IPS-18c (cell line): Measurements from ENCODE around the gene CNBP.
"Not testable (repeated sequence)": the region's sequence is repeated elsewhere in the genome, so short reads cannot be mapped to it uniquely, and the experiment has no call there.

Experiments used
- H3K4me3 ChIP-seq: 2 replicates; pipeline ENCODE4 v1.7.0; 2013; ENCODE audit warnings: low read depth, mild to moderate bottlenecking, low read length, moderate library complexity; ENCODE audit not compliant: insufficient read depth
- H3K9me3 ChIP-seq: one replicate; pipeline ENCODE4 v1.6.1; 2013; ENCODE audit warnings: mild to moderate bottlenecking, low read length, moderate library complexity; ENCODE audit not compliant: control insufficient read depth, insufficient read depth

CNBP gene

DNA sequence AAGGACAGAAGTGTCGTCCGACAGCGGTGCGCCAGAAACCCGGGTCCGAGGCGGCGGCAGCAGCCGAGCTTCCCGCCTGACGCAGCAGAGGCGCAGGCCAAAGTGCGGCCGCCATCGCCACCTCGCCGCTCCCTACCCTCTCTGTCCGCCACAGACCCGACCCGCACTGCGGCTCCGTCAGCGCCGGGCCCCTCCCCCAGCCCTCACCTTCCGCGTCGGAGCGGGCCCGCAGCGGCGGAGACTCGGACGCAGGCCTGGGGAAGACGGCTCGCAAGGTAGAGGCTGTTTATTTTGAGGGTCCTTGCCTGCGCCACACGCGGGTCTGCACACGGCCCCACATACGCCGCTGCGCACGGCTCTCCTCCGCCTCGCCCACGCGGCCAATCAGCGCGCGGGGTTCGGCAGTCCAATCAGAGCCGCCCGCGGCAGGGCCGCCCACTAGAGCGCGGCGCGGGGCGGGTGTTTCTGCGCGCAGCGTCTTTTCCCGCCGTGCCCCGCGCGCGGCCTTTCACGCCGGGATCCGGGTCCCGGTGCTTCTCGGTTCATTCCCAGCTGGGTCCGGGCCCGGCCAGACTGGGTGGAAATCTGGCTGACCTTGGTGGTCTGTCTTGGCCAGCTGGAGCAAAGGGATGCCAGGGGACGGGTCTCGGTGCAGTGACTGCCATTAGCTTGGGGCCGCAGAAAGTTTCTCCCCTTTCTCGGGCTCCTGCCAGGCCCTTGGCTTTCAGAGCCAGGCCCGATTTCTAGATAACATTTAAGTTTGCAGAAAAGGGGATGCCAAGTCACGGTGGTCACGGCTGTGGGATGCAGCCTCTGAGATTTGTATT lies at the start of gene CNBP:
Gene CNBP (minus strand): TSS at position 328 of the 827 bp plus-strand sequence. CDS start 12,139 bp downstream, outside the sequence.
- peak within 1 kb of the TSS; percentile 94 for H3K4me3 ChIP-seq
- peaks cover 2% of the 10 kb centered on the region for H3K9me3 ChIP-seq

DNA sequence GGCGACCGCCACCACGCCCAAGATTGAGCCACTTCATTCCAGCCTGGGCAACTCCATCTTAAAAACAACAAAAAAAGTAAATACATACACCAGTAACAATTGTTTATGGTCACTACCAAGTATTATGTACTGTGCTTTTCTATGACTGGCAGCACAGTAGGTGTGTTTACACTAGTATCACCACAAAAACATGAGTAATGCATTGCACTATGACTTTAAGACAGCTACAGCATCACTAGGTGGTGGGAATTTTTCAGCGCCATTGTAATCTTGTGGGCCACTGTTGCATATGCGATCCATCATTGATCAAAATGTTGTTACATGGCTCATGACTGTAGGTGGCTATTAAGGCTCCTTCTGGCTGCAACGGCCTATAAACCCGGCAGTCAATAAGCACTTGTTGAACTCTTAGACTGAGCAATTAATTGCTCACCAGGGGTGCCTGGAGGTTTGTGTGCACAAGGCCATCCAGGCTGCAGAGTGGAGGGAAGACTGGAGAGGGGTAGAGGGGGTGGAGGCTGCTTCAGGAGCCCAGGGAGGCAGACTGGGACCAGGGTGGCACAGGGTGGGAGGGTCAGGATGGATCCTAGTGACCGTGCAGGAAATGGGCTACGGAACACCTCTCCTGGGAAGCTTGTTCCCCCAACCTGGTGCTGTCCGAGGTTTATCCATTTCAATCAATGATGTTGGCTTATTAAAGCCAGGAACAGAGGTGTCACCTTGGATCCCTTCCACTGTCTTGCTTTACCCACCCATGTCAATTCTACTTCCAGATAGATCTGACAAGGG lies 47.8 kb upstream of the CNBP start:
- Histone ChIP-seq H3K4me3 (no peak overlapping the region), H3K9me3 (peaks cover 3% of the 10 kb centered on the region)

DNA sequence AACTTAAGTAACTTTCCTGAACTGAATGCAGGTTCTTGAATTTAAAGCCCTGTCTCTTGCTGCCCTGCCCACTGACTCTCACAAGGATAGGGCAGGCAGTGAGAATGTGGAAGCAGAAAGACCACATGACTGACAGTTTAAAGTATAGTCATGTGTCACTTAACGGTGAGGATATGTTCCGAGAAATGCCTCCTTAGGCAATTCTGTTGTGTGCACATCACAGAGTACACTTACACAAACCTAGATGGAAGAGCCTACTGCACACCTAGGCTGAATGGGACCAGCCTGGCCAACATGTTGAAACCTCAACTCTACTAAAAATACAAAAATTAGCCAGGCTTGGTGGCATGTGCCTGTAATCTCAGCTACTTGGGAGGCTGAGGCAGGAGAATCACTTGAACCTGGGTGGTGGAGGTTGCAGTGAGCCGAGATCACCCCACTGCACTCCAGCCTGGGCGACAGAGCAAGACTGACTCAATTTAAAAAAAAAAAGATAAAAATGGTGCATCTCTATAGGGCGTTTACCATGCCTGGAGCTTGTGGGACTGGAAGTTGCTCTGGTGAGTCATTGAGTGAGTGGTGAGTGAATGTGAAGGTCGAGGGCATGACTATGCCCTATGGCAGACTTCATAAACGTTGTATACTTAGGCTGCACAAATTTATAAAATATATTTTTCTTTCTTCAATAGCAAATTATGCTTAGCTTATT lies 46.8 kb upstream of the CNBP start:
- Histone ChIP-seq H3K9me3 (peaks cover under 1% of the 10 kb centered on the region), H3K4me3 (no peak overlapping the region)

DNA sequence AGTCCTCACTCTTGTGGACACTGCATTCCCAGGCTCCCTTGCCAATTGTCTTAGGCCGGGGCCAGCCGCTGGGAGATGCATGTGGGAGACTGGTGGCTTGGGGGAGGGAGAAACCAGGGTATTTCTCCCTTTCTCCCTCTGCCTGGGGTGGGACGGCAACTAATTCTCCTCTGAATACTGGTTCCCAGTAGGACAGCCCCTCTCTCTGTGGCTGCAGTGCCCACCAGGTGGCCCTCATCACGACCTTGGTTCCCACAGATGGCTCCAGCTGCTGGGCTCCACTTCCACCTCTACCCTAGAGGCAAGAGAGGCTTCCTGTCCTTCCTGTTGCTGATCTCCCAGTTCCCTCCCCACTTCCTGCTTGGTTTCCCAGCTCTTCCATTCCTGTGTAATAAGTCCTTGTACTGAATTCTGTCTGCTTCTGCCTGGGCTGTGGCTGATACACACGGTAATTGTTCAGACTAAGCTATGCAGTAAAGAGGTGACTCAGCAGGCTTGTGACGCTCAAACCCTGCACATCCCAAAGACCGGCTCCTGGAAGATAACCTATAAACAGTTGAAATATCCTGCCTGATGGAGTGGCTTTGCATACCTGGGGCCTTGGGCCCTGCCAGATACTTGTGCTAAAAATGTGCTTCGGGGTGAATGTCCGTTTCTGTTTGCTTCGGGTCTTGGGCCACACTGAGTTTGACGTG lies 45.3 kb upstream of the CNBP start:
- Histone ChIP-seq H3K9me3 (no peaks in the 10 kb centered on the region), H3K4me3 (no peak overlapping the region)

DNA sequence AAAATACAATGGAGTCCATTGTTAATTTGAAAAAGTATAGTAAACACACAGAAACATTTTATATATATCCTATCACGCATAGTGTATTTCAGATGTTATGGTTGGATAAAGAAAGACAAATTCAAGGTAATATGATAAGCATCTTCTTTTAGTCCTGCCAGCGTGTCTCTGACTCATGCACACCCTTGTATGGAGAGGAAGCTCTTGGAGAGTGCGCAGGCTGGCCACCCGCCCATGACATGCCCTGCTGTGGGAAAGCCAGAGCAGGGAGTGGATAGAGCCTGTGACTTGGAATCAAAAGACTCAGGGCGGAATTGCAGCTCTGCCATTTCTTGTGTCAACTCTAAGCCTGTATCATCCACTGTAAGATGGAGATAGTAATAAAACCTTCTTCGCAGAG lies 42.7 kb upstream of the CNBP start:
- Histone ChIP-seq H3K9me3 (no peaks in the 10 kb centered on the region), H3K4me3 (no peak overlapping the region)

DNA sequence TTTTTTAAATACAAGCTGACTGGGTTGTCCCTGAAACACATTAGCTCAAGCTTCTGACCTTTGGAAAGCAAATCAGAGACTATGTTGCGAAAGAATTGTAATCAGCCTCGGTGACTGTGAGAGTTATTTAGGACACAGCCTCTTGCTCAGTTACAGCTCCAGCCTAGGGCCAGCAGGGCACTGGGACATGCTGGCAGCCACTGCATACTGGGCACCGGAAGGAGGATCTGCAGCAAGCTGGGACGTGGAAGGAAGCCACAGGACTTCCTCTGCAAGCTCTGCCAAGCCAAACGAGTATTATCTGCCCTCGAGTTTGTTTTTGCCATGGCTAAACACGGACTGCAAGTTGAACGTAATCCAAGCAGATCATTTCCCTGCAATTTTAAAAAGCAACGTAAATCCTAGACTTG lies 41.3 kb upstream of the CNBP start:
- Histone ChIP-seq H3K4me3 (no peak overlapping the region), H3K9me3 (no peaks in the 10 kb centered on the region)

DNA sequence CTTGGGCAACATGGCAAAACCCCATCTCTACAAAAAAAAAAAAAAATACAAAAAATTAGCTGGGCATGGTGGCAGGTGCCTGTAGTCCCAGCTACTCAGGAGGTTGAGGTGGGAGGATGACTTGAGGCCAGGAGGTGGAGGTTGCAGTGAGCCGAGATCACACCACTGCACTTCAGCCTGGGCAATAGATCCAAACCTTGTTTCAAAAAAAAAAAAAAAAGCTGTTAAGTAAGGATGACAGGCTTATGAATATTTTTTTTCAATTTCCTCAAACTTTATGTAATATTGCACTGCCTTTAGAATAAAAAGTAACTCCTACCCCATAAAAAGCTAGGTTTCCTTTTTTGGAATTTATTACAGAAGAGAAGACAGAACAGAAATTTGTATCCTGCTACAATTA lies 40.7 kb upstream of the CNBP start:
- H3K9me3 ChIP-seq, H3K4me3 ChIP-seq: not testable (repeated sequence)

DNA sequence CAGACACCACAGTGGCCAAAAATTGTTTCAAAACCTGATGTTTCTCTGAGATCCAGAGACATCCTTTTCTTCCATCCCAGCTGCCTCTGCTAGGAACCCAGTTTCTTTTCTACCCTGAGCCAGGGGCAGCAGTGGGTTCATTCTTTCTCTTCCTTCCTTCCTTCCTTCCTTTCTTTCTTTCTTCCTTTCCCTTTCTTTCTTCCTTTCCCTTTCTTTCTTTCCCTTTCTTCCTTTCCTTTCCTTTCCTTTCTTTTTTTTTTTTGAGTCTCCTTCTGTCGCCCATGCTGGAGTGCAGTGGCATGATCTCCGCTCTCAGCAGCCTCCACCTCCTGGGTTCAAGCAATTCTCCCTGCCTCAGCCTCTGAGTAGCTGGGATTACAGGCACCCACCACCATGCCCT lies 35.0 kb upstream of the CNBP start:
- no peaks in the 10 kb centered on the region for H3K9me3 ChIP-seq
- no peak overlapping the region for H3K4me3 ChIP-seq

DNA sequence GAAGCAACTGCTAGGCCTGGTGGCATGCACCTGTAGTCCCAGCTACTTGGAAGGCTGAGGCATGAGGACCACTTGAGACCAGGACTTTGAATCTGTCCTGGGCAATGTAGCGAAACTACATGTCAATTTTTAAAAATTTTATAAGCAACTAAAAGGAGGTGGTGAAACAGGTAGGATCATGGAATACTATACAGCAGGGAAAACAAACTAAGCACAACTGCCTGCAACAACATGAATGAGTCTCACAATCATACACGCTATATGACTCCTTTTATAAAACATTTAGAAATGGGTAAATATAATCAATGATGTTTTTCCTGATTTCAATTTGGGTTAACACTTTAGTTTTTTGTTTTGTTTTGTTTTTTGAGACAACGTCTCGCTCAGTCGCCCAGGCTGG lies 29.5 kb upstream of the CNBP start:
- H3K4me3 ChIP-seq, result no peak overlapping the region
- no peaks in the 10 kb centered on the region for H3K9me3 ChIP-seq

DNA sequence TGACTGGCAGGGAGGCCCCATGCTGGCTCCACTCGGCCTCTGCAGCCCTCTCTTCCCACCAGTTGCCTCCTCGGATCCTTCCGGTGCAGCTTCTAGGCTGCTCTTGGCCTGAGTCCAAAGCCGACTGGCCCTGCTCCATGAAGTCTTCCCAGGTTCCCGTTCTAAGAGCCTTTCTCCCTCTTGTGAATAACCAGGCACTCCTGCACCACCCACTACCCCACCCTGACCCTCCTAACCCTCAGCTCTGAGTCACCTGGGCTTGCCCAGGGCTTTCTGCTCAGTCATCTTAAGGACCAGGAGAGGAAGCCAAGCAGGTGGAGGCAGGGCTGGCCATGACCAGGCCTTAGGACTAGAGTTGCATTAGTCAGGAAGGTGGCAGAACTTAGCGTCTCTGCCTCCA lies 28.1 kb upstream of the CNBP start:
- no peaks in the 10 kb centered on the region for H3K9me3 ChIP-seq

DNA sequence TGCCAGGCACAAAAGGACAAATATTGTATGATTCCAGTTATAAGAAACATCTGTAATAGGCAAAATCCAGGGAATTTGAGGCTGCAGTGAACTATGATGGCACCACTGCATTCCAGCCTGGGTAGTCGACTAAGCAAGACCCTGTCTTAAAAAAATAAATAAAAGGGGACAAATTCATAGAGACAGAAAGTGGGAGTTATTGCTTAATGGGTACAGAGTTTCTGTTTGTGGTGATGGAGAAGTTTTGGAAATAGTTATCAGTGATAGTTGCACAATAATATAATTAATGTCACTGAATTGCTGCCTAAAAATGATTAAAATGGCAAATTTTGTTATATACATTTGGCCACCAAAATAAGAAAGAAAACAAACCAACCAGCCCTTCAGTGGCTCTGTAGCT lies 27.6 kb upstream of the CNBP start:
- H3K9me3 ChIP-seq, result no peaks in the 10 kb centered on the region
- H3K4me3 ChIP-seq, result no peak overlapping the region

More for the DNA sequence above, 28.1 kb upstream of the CNBP start:
- no peak overlapping the region for H3K4me3 ChIP-seq

DNA sequence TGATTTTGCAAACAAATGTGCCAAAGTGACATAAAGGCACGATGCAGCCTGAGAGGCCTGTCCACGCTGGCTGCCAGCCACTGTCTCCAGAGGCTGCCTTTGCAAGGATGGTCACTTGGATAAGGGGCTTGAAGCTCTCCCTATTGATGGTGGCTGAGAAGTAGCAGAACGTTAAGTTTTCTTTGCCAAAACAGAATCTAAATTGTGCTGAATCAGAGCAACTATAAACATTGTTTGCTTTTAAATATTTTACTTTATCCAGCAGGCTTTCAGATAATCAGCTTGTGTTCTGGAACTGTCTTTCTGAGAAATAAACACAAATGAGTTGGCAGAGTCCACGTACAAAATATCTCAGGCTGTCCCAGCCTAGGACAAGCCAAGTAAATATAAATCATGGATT lies 23.8 kb upstream of the CNBP start:
- Histone ChIP-seq H3K4me3 (no peak overlapping the region), H3K9me3 (no peaks in the 10 kb centered on the region)

DNA sequence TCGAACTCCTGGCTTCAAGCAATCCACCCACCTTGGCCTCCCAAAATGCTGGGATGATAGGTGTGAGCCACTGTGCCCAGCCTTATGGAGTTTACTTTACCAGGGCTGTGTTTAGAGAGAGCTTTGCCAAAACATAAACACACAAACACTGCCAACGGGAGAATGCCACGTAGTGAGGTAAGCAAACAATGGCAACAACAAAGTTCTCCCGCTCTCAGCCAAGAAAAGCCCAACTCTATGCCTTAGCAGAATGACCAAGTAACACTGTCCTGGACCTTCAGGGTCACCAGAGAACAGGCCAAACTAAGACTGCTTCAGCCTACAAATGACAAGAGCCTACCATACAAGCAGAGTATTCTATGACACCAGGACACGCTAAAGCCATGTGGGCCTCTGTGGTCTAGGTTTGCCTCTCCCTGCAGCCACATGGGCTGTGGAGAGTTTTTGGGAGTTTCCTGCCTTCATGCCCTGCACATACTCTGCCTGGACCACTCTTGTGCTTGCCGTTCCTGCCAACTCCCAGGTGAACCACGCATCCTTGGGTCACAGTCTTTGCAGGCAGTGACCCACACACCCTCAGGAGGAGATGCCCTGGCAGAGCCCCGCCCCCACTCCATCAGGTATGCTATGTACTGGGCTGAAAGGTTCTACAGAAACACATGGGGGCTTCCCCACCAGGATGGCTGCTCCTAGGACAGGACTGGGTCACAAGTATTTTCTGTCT lies 21.6 kb upstream of the CNBP start:
- no peaks in the 10 kb centered on the region for H3K9me3 ChIP-seq
- no peak overlapping the region for H3K4me3 ChIP-seq

DNA sequence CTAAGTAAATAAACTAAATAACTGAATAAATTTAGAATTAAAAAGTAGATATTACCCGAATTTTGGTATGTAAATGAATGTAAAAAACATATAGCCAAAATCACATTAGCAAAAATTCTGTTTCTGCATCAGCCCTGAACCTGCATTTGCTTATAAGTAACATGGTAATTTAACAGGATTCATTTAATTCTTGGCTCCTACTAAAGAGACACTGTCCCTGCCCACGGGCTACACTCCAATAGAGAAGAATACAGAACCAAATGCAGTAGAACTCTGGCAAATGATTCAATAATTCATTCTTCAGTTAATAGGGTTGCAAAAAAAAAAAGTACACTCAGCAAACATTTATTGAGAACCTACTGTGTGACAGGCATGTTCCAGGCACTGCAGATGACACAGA lies 20.8 kb upstream of the CNBP start:
- H3K9me3 ChIP-seq, result no peaks in the 10 kb centered on the region
- no peak overlapping the region for H3K4me3 ChIP-seq

DNA sequence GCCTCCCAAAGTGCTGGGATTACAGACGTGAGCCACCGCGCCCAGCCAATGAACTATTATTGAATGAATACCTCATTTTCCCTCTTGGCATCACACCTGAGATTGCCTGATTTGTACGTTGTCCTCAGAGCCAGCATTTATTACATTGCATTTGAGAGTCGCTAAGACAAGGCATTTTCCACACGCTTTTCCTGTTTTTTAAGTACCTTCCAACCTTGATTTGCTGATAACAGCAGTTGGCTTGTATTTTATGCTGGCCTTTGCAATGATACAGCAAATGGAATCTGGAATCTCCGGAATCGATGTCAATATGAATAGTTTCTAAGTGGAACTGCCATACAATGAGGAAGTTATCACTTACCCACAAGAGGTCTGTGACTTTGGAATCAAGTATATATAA lies 15.7 kb upstream of the CNBP start:
- no peaks in the 10 kb centered on the region for H3K9me3 ChIP-seq
- no peak overlapping the region for H3K4me3 ChIP-seq

DNA sequence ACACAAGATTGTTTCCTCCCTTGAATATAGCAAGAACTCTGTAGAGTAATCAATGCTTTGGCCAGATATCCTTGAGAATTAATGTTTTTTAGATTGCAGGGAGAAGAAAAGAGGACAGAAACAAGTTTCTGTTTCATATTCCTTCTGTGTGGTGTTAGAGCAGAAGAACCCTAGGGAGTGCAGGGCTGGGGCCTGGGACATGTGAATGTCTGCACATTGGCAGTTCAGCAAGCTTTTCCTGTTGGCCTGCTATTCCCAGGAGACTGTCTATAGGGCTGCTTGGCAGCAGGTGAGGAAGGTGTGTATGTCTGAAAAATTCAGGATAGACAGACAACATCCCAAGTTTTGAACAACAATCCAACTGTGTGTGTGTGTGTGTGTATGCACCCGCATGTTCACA lies 13.6 kb upstream of the CNBP start:
- Histone ChIP-seq H3K4me3 (no peak overlapping the region), H3K9me3 (no peaks in the 10 kb centered on the region)

DNA sequence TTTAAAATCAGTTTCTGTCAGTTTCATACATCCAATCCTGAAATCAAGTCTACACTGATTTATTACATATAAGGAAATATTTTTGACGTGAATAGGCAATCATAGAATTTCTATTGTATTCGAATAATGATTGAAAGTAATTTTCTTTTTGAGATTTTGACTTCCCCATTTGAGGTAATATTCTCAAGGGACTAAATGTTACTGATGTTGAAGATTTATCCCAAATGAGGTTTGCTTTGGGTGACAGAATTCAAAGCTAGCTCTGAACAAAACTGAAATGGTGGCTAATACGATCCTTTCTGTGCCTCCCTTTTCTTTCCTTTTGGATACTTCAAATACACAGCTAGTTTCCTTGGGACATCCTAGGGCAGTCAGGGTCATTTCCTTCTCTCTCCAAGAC lies 12.9 kb upstream of the CNBP start:
- Histone ChIP-seq H3K9me3 (no peaks in the 10 kb centered on the region), H3K4me3 (no peak overlapping the region)
